Measurements from ENCODE around the gene MED25. TPM values are rescaled to one million over a fixed set of nuclear protein-coding genes. Genes with fewer than 3 reads are reported as not detected.

MED25 gene
- 13.4 and 34.4 TPM in 2 replicates for total RNA-seq

- peak; percentile 90 for DNase-seq
These were observed at the start of gene MED25 for GRCh38 chr19:49817964-49818648. Gene MED25 (plus strand): TSS chr19:49818289. CDS start chr19:49818342, 53 bp downstream.

GRCh38 chr19:49770529-49770928, 47.6 kb upstream of the MED25 start:
- DNase-seq: no peak

- DNase-seq: no peak
These were observed 46.4 kb upstream of the MED25 start for GRCh38 chr19:49771674-49772139.

GRCh38 chr19:49772850-49773432, 45.1 kb upstream of the MED25 start:
- no peak for DNase-seq

- no peak for DNase-seq
These were observed 44.3 kb upstream of the MED25 start for GRCh38 chr19:49773663-49774350.

- no peak for DNase-seq
These were observed 43.1 kb upstream of the MED25 start for GRCh38 chr19:49774969-49775368.

GRCh38 chr19:49775742-49776370, 42.2 kb upstream of the MED25 start:
- DNase-seq: no peak

- no peak for DNase-seq
These were observed 41.7 kb upstream of the MED25 start for GRCh38 chr19:49776371-49776764.

GRCh38 chr19:49779731-49780555, 38.1 kb upstream of the MED25 start:
- DNase-seq: no peak

GRCh38 chr19:49780861-49781260, 37.2 kb upstream of the MED25 start:
- no peak for DNase-seq

GRCh38 chr19:49781394-49781793, 36.7 kb upstream of the MED25 start:
- no peak for DNase-seq

GRCh38 chr19:49782515-49782914, 35.6 kb upstream of the MED25 start:
- DNase-seq: no peak

- no peak for DNase-seq
These were observed 31.7 kb upstream of the MED25 start for GRCh38 chr19:49786376-49786820.

- no peak for DNase-seq
These were observed 30.3 kb upstream of the MED25 start for GRCh38 chr19:49787746-49788145.

GRCh38 chr19:49788857-49789256, 29.2 kb upstream of the MED25 start:
- no peak for DNase-seq

- no peak for DNase-seq
These were observed 27.2 kb upstream of the MED25 start for GRCh38 chr19:49790866-49791265.

- DNase-seq: no peak
These were observed 26.2 kb upstream of the MED25 start for GRCh38 chr19:49791776-49792445.

- DNase-seq: no peak
These were observed 25.1 kb upstream of the MED25 start for GRCh38 chr19:49792829-49793560.

GRCh38 chr19:49793561-49793840, 24.6 kb upstream of the MED25 start:
- DNase-seq: no peak

- DNase-seq: no peak
These were observed 22.5 kb upstream of the MED25 start for GRCh38 chr19:49795615-49796014.

- DNase-seq: no peak
These were observed 19.5 kb upstream of the MED25 start for GRCh38 chr19:49798574-49798973.
